Vagina (tissue), 2 donors: ENCODE data around the gene NEB.

ENCODE experiments used
- CTCF ChIP-seq, 3 experiments: fragments of 450-650 bp in 2 of 3; fragments of 200-600 bp in 1 of 3; sonication (generic) in 1 of 3; IDR thresholded peaks; one replicate each; pipeline ENCODE4 v1.5.1; 2017 to 2019; ENCODE audit warnings: antibody characterized with exemption in 3 of 3, mild to moderate bottlenecking in 2 of 3, moderate library complexity in 2 of 3
- POLR2AphosphoS5 ChIP-seq, 2 donors: sonication (generic); formaldehyde crosslinking; IDR thresholded peaks; one replicate each; pipeline ENCODE4 v1.9.0; 2017; ENCODE audit warnings: antibody characterized with exemption in 2 of 2, mild to moderate bottlenecking in 2 of 2, low read depth in 1 of 2; ENCODE audit not compliant: insufficient read depth in 1 of 2

- TF ChIP-seq CTCF (IDR thresholded peaks at IDR 0.05) (no peak), POLR2AphosphoS5 (IDR thresholded peaks at IDR 0.05; ENCODE audit: insufficient read depth in 1 of 2, low read depth in 1 of 2) (no peak)
Observed at GRCh38 chr2:151761193-151761592, 26.9 kb upstream of the NEB start.
